Activated CD4-positive, alpha-beta T cell treated with anti-CD3 and anti-CD28 coated beads, Interleukin-2, amount 10 ng/mL, durations not matched to agents 7 days and 5 days (primary cell): ENCODE data around the gene GFER. TPM values are rescaled to one million over a fixed set of nuclear protein-coding genes. Genes with fewer than 3 reads are reported as not detected.
"Not testable (repeated sequence)": the region's sequence is repeated elsewhere in the genome, so short reads cannot be mapped to it uniquely, and the experiment has no call there.

Source experiments
- CTCF ChIA-PET: fragments of 350-600 bp; sonication (Branson Sonifier 250); formaldehyde crosslinking; loops from one replicate; lab custom pipeline; 2021; ENCODE audit warnings: antibody characterized with exemption; lab: Charles Lee
- POLR2A ChIA-PET: fragments of 350-600 bp; sonication (Branson Sonifier 250); formaldehyde crosslinking; loops from one replicate; lab custom pipeline; 2021; ENCODE audit warnings: antibody characterized with exemption; lab: Charles Lee
- DNase-seq: peaks from one replicate; pipeline ENCODE4 v3.0.0-alpha.2; 2020
- H3K27ac Mint-ChIP-seq: one replicate; pipeline ENCODE4 v1.8.0; 2021; ENCODE audit warnings: mild to moderate bottlenecking, moderate library complexity, mixed read lengths
- H3K27me3 Mint-ChIP-seq: one replicate; pipeline ENCODE4 v1.8.0; 2021; ENCODE audit warnings: mixed read lengths
- H3K36me3 Mint-ChIP-seq: one replicate; pipeline ENCODE4 v1.8.0; 2021; ENCODE audit warnings: low read depth, mixed read lengths
- H3K4me1 Mint-ChIP-seq: one replicate; pipeline ENCODE4 v1.8.0; 2021; ENCODE audit warnings: mixed read lengths
- H3K4me3 Mint-ChIP-seq: one replicate; pipeline ENCODE4 v1.8.0; 2021; ENCODE audit warnings: mild to moderate bottlenecking, moderate library complexity, mixed read lengths
- H3K9me3 Mint-ChIP-seq: one replicate; pipeline ENCODE4 v1.8.0; 2021; ENCODE audit warnings: mixed read lengths
- total RNA-seq, 2 experiments: library from RNA; stranded (reverse); gene quantifications; one replicate each; pipeline ENCODE4 v1.2.3, GENCODE V29; 2021

GFER gene
- total RNA-seq, 2 experiments from 2014 or later, result 23.8 to 25.2 TPM

- Mint-ChIP-seq H3K27ac (no peak overlapping the region), H3K9me3 (no peaks in the 10 kb centered on the region), H3K27me3 (peaks cover 2% of the 10 kb centered on the region), H3K4me1 (no peaks in the 10 kb centered on the region), H3K36me3 (no peaks in the 10 kb centered on the region), H3K4me3 (no peak overlapping the region)
- ChIA-PET CTCF (no interaction called here), POLR2A (interaction anchor here (0.6 kb wide), 1 partner anchor 610 kb away, joined by 3 read pairs; no protein-coding TSS in a partner anchor)
- DNase-seq, result no peak
Observed at GRCh38 chr16:2033057-2033908, 49.3 kb downstream of the GFER start.

DNA sequence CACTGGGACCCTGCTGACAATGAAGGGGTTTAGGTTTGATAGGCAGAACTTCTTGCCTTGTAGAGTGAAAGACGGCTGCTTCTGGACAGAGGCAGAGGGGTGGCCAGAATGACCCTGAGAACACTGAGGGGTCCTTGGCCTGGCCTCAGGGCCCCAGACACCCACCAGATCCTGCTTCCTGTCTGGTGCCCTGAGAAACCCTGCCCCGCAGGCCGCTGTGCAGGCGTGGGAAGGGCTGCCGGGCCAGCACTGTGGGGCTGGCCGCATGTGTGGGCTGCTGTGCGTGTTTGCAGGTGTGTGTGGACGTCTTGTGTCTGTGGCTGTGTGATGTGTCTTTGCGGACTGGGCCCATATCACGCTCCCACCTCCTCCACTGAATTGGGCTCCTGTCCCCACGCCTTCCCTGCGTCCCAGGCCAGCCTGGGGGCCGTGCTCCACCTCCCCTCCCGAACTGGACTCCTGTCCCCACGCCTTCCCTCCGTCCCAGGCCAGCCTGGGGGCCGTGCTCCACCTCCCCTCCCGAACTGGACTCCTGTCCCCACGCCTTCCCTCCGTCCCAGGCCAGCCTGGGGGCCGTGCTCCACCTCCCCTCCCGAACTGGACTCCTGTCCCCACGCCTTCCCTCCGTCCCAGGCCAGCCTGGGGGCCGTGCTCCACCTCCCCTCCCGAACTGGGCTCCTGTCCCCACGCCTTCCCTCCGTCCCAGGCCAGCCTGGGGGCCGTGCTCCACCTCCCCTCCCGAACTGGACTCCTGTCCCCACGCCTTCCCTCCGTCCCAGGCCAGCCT, 50.1 kb downstream of the GFER start:
- H3K4me1 Mint-ChIP-seq, H3K9me3 Mint-ChIP-seq, POLR2A ChIA-PET, H3K36me3 Mint-ChIP-seq, CTCF ChIA-PET, H3K27me3 Mint-ChIP-seq, H3K4me3 Mint-ChIP-seq, DNase-seq: not testable (repeated sequence)
- H3K27ac Mint-ChIP-seq, result peak overlapping the region; percentile 31

DNA sequence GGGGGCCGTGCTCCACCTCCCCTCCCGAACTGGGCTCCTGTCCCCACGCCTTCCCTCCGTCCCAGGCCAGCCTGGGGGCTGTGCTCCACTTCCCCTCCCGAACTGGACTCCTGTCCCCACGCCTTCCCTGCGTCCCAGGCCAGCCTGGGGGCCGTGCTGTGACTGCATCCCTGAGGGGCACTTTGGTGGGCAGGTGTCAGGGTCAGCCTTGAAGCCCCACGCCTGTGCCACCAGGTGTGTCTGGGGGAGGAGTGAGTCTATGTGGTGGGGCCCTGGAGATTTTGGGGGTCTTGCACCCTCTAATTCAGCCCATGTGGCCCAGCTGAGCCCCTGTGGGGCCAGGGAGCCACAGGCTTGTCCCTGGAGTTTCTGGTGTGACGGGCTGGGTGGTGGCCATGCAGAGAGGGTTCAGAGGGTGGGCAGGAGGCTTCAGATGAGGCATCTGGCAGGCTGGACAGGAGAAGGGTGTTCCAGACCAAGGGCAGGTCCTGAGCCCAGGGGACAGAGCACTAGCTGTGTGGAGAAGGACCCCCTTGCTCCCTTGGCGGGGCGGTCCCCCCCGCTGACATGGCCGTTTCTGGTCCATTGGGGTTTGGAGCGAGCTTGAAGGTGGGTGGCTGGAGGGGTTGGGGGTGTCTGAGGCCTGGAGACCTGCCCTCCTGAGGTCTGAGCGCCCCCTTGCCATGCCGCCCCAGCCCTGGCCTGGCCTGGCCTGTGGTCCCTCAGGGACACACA, 50.9 kb downstream of the GFER start:
- ChIA-PET CTCF (interaction anchor here (1.0 kb wide), 1 partner anchor 12 kb away, joined by 3 read pairs; no protein-coding TSS in a partner anchor), POLR2A (no interaction called here)
- Mint-ChIP-seq H3K36me3 (no peaks in the 10 kb centered on the region), H3K4me3 (no peak overlapping the region), H3K9me3 (no peaks in the 10 kb centered on the region), H3K27me3 (no peaks in the 10 kb centered on the region), H3K27ac (no peak overlapping the region), H3K4me1 (no peaks in the 10 kb centered on the region)
- DNase-seq, result no peak

GRCh38 chr16:2035431-2036199, 51.6 kb downstream of the GFER start:
- H3K36me3 Mint-ChIP-seq, result no peaks in the 10 kb centered on the region
- H3K27ac Mint-ChIP-seq, result no peak overlapping the region
- H3K4me3 Mint-ChIP-seq, result no peak overlapping the region
- no peaks in the 10 kb centered on the region for H3K27me3 Mint-ChIP-seq
- no peaks in the 10 kb centered on the region for H3K4me1 Mint-ChIP-seq
- ChIA-PET CTCF (interaction anchor here (1.0 kb wide), 1 partner anchor 13 kb away, joined by 3 read pairs; no protein-coding TSS in a partner anchor), POLR2A (no interaction called here)
- no peak for DNase-seq
- no peaks in the 10 kb centered on the region for H3K9me3 Mint-ChIP-seq

GRCh38 chr16:2036200-2036966, 52.4 kb downstream of the GFER start:
- Mint-ChIP-seq H3K9me3 (no peaks in the 10 kb centered on the region), H3K27ac (no peak overlapping the region), H3K4me1 (no peaks in the 10 kb centered on the region), H3K27me3 (no peaks in the 10 kb centered on the region), H3K36me3 (no peaks in the 10 kb centered on the region), H3K4me3 (no peak overlapping the region)
- POLR2A ChIA-PET, result no interaction called here
- no peak for DNase-seq
- CTCF ChIA-PET, result interaction anchor here (1.0 kb wide), 1 partner anchor 14 kb away, joined by 3 read pairs; no protein-coding TSS in a partner anchor

DNA sequence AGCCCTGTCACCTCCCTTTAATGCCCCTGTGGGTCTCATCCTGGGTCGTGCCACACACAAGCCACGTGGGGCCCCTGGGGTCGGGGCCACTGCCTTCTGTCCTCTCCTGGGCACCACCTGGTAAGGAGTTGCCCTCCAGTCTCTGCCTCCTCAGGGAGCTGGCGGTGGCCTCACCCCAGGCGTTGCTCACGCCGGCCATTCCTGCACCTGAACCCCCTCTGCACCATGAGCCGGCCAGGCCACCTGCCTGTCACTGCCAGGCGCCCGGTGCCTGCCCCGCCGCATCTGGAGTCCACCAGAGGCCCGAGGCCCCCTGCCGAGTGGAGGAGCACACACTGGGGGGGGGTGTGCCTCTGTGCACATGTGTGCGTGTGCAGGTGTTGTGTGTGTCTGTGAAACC, 53.1 kb downstream of the GFER start:
- Mint-ChIP-seq H3K4me3 (no peak overlapping the region), H3K9me3 (no peaks in the 10 kb centered on the region), H3K4me1 (no peaks in the 10 kb centered on the region), H3K36me3 (no peaks in the 10 kb centered on the region), H3K27ac (no peak overlapping the region), H3K27me3 (no peaks in the 10 kb centered on the region)
- ChIA-PET CTCF (no interaction called here), POLR2A (no interaction called here)
- no peak for DNase-seq

Other genes starting within 250 kb of the GFER start
- gene NME3, start 212.7 kb upstream of the GFER start, total RNA-seq, result 10 to 100 TPM; 31.3 to 47.4 TPM
- 10 to 100 TPM; 28.7 to 33.4 TPM for gene EME2, start 211.4 kb upstream of the GFER start, total RNA-seq
- gene MRPS34, start 211.1 kb upstream of the GFER start, total RNA-seq, result 100 to 1,000 TPM in 1 of 2 experiments, 10 to 100 TPM in 1; 93.6 to 105 TPM
- gene SPSB3, start 201.6 kb upstream of the GFER start, total RNA-seq, result 10 to 100 TPM; 38.0 to 42.9 TPM
- gene NUBP2, start 201.2 kb upstream of the GFER start, total RNA-seq, result 10 to 100 TPM; 40.2 to 53.8 TPM
- gene IGFALS, start 190.5 kb upstream of the GFER start, total RNA-seq, result under 1 TPM in 1 of 2 experiments, not detected in 1; 0.15 TPM
- gene HAGH, start 157.4 kb upstream of the GFER start, total RNA-seq, result 10 to 100 TPM; 34.9 to 45.6 TPM
- gene FAHD1, start 157.0 kb upstream of the GFER start, total RNA-seq, result 10 to 100 TPM; 11.3 to 12.9 TPM
- gene MEIOB, start 112.0 kb upstream of the GFER start, total RNA-seq, result not detected
- not detected for gene HS3ST6, start 65.8 kb upstream of the GFER start, total RNA-seq
- 10 to 100 TPM; 12.8 to 13.6 TPM for gene MSRB1, start 41.0 kb upstream of the GFER start, total RNA-seq
- gene RPL3L, start 29.5 kb upstream of the GFER start, total RNA-seq, result not detected
- gene NDUFB10, start 24.7 kb upstream of the GFER start, total RNA-seq, result 100 to 1,000 TPM; 103 to 125 TPM
- gene RPS2, start 19.4 kb upstream of the GFER start, total RNA-seq, result 1,000 to 10,000 TPM; 2,564 to 2,882 TPM
- gene RNF151, start 17.3 kb upstream of the GFER start, total RNA-seq, result not detected
- gene TBL3, start 12.1 kb upstream of the GFER start, total RNA-seq, result 10 to 100 TPM; 26.1 to 27.0 TPM
- under 1 TPM; 0.87 to 0.89 TPM for gene NOXO1, start 2.7 kb upstream of the GFER start, total RNA-seq
- 1 to 10 TPM; 1.3 to 1.9 TPM for gene SYNGR3, start 5.8 kb downstream of the GFER start, total RNA-seq
- gene ZNF598, start 25.6 kb downstream of the GFER start, total RNA-seq, result 10 to 100 TPM; 56.3 to 56.5 TPM
- gene NPW, start 35.6 kb downstream of the GFER start, total RNA-seq, result under 1 TPM; 0.42 to 0.69 TPM
- gene NHERF2, start 42.7 kb downstream of the GFER start, total RNA-seq, result 1 to 10 TPM; 1.1 to 1.4 TPM
- 10 to 100 TPM; 23.8 to 34.4 TPM for gene NTHL1, start 63.6 kb downstream of the GFER start, total RNA-seq
- 100 to 1,000 TPM; 112 to 115 TPM for gene TSC2, start 63.8 kb downstream of the GFER start, total RNA-seq
- gene PKD1, start 151.7 kb downstream of the GFER start, total RNA-seq, result 10 to 100 TPM; 72.9 to 77.2 TPM
- under 1 TPM; 0.20 to 0.42 TPM for gene RAB26, start 164.4 kb downstream of the GFER start, total RNA-seq
- gene TRAF7, start 171.6 kb downstream of the GFER start, total RNA-seq, result 10 to 100 TPM; 55.6 to 59.7 TPM
- gene CASKIN1, start 212.4 kb downstream of the GFER start, total RNA-seq, result under 1 TPM; 0.07 to 0.19 TPM
- 10 to 100 TPM; 35.9 to 36.4 TPM for gene MLST8, start 221.3 kb downstream of the GFER start, total RNA-seq
- gene BRICD5, start 226.7 kb downstream of the GFER start, total RNA-seq, result 10 to 100 TPM; 13.9 to 17.4 TPM
- 10 to 100 TPM; 19.4 to 22.9 TPM for gene PGP, start 230.6 kb downstream of the GFER start, total RNA-seq
- 10 to 100 TPM; 28.8 to 32.6 TPM for gene E4F1, start 239.4 kb downstream of the GFER start, total RNA-seq